ENCODE results near the gene CERS4. TPM values are rescaled to one million over a fixed set of nuclear protein-coding genes. Genes with fewer than 3 reads are reported as not detected.

Gene CERS4
- total RNA-seq, 1 donor from 2014 or later, result not detected

Other genes with a start within 250 kb of the CERS4 start
- gene ELAVL1, start 203.7 kb upstream of the CERS4 start, total RNA-seq, result 34.8 and 43.7 TPM in 2 replicates
- not detected in 2 replicates for gene CCL25, start 156.6 kb upstream of the CERS4 start, total RNA-seq
- not detected in 2 replicates for gene FBN3, start 59.8 kb upstream of the CERS4 start, total RNA-seq
- 94.6 and 97.0 TPM in 2 replicates for gene CD320, start 99.0 kb downstream of the CERS4 start, total RNA-seq
- 42.5 and 60.6 TPM in 2 replicates for gene NDUFA7, start 112.0 kb downstream of the CERS4 start, total RNA-seq
- 184 and 191 TPM in 2 replicates for gene RPS28, start 112.1 kb downstream of the CERS4 start, total RNA-seq
- 0.05 and 0.11 TPM in 2 replicates for gene KANK3, start 133.9 kb downstream of the CERS4 start, total RNA-seq
- gene ANGPTL4, start 154.8 kb downstream of the CERS4 start, total RNA-seq, result 0.57 TPM in 1 of 2 replicates, not detected in the other
- gene RAB11B, start 181.0 kb downstream of the CERS4 start, total RNA-seq, result 10.0 and 12.5 TPM in 2 replicates
- gene MARCHF2, start 203.9 kb downstream of the CERS4 start, total RNA-seq, result 60.6 and 91.3 TPM in 2 replicates
- gene HNRNPM, start 235.6 kb downstream of the CERS4 start, total RNA-seq, result 38.5 and 43.6 TPM in 2 replicates

Data from myocyte (in vitro differentiated cells).